Panc1 (cell line): ENCODE data around the gene NDST1. TPM values are rescaled to one million over a fixed set of nuclear protein-coding genes. Genes with fewer than 3 reads are reported as not detected.
A peak's percentile ranks its signal among the peaks of the same experiment; 100 is the strongest.

Experiments used
- ATAC-seq: fragments of 200-7000 bp; cut with Tn5 transposase; 2 replicates; pipeline ENCODE4 v1.9.1; 2020; ENCODE audit warnings: mild to moderate bottlenecking, moderate library complexity
- BruUV-seq: library from RNA; stranded (reverse); fragments of 400-500 nt; replicated peaks from 2 replicates; lab custom pipeline; 2021; lab: Mats Ljungman, UMichigan
- CTCF ChIA-PET: fragments of 300-600 bp; sonication (Branson Sonifier 250); formaldehyde crosslinking; loops from one replicate; lab custom pipeline; 2022; ENCODE audit warnings: antibody characterized with exemption; lab: Charles Lee
- POLR2A ChIA-PET: fragments of 300-600 bp; sonication (Branson Sonifier 250); formaldehyde crosslinking; loops from one replicate; lab custom pipeline; 2022; ENCODE audit warnings: antibody characterized with exemption; lab: Charles Lee
- DNase-seq: peaks from one replicate; pipeline ENCODE4 v3.0.0-alpha.2; 2010; ENCODE audit warnings: low read depth, low spot score
- H3K27ac ChIP-seq: 2 replicates; pipeline ENCODE4 v1.5.1; 2011; ENCODE audit warnings: mild to moderate bottlenecking, low read length, inconsistent platforms
- H3K27me3 ChIP-seq: fragments of 200-500 bp; sonication (Bioruptor generic); 2 replicates; pipeline ENCODE4 v1.6.0; 2014; ENCODE audit warnings: low read length, inconsistent platforms; ENCODE audit not compliant: control insufficient read depth, insufficient read depth
- H3K36me3 ChIP-seq: fragments of 200-500 bp; sonication (Bioruptor generic); 2 replicates; pipeline ENCODE4 v1.5.1; 2014; ENCODE audit warnings: inconsistent platforms, mild to moderate bottlenecking, low read length, moderate library complexity; ENCODE audit not compliant: control insufficient read depth, insufficient read depth
- H3K4me1 ChIP-seq: 2 replicates; pipeline ENCODE4 v1.5.1; 2011; ENCODE audit warnings: inconsistent platforms, mild to moderate bottlenecking, low read length, moderate library complexity; ENCODE audit not compliant: control insufficient read depth, insufficient read depth
- H3K4me3 ChIP-seq, 2 experiments: 2 replicates each; pipeline ENCODE4 v1.5.1; 2011 to 2012; ENCODE audit warnings: low read depth in 2 of 2, low read length in 2 of 2, mild to moderate bottlenecking in 2 of 2, inconsistent platforms in 1 of 2, moderate library complexity in 1 of 2
- H3K9me3 ChIP-seq: fragments of 200-500 bp; sonication (Bioruptor generic); 2 replicates; pipeline ENCODE4 v1.5.1; 2014; ENCODE audit warnings: low read depth, mild to moderate bottlenecking, inconsistent platforms, low read length, moderate library complexity; ENCODE audit not compliant: control insufficient read depth, insufficient read depth
- CTCF ChIP-seq: fragments of 450-650 bp; IDR thresholded peaks from 2 replicates; pipeline ENCODE4 v1.5.1; 2017; ENCODE audit warnings: mild to moderate bottlenecking
- POLR2AphosphoS5 ChIP-seq: IDR thresholded peaks from 2 replicates; pipeline ENCODE4 v1.6.1; 2012; ENCODE audit warnings: mild to moderate bottlenecking, low read depth, low read length, moderate library complexity
- REST ChIP-seq, 2 experiments: IDR thresholded peaks; 2 replicates each; pipeline ENCODE4 v1.6.1; 2011 to 2012; ENCODE audit warnings: low read depth in 2 of 2, control low read depth in 1 of 2, low read length in 1 of 2, mild to moderate bottlenecking in 1 of 2, moderate library complexity in 1 of 2; ENCODE audit not compliant: insufficient read depth in 1 of 2
- SIN3A ChIP-seq: IDR thresholded peaks from 2 replicates; pipeline ENCODE4 v1.6.1; 2012; ENCODE audit warnings: low read depth, mild to moderate bottlenecking, low read length, moderate library complexity, borderline replicate concordance; ENCODE audit not compliant: insufficient read depth
- TCF7L2 ChIP-seq: IDR thresholded peaks from 2 replicates; pipeline ENCODE4 v1.6.1; 2011; ENCODE audit warnings: mild to moderate bottlenecking, low read depth, low read length, inconsistent platforms
- in situ Hi-C: cut with HindIII; loops from 2 replicates; pipeline ENCODE4 v1.10.0; 2016; ENCODE audit warnings: low sequenced_read_pairs, low pct_unique_long_range_greater_than_20kb
- intact Hi-C: fragments of 100-400 bp; cut with micrococcal nuclease; formaldehyde crosslinking; loops from one replicate; pipeline ENCODE4 v1.10.0; 2022; ENCODE audit not compliant: unreplicated experiment
- total RNA-seq: library from RNA; stranded (reverse); gene quantifications from one replicate; pipeline ENCODE4 v1.2.1, GENCODE V29; 2021; ENCODE audit not compliant: unreplicated experiment

NDST1 gene
- total RNA-seq, 1 experiment from 2014 or later = 142 TPM

GRCh38 chr5:150511578-150512367, 3.8 kb downstream of the NDST1 start:
- intact Hi-C loops (no loop called here), in situ Hi-C loops (no loop called here)
- Histone ChIP-seq H3K4me1 (peaks cover 85% of the 10 kb centered on the region), H3K36me3 (no peaks in the 10 kb centered on the region), H3K27me3 (no peaks in the 10 kb centered on the region), H3K4me3 (no peak overlapping the region), H3K27ac (peak overlapping the region; percentile 76), H3K9me3 (no peaks in the 10 kb centered on the region)
- POLR2A ChIA-PET = interaction anchor here (0.6 to 0.9 kb wide), 2 partner anchors 10 to 12 kb away, joined by 3 to 10 read pairs; no protein-coding TSS in a partner anchor
- DNase-seq (no peak), ATAC-seq (peak; percentile 40)
- CTCF ChIA-PET = no interaction called here
- no peak for TF ChIP-seq SIN3A
- no peak for TF ChIP-seq TCF7L2
- no peak; the same call in 1 of the 2 replicates for TF ChIP-seq POLR2AphosphoS5
- TF ChIP-seq REST (IDR thresholded peaks at IDR 0.05; ENCODE audit: insufficient read depth in 1 of 2, low read depth in 2 of 2, low read length in 1 of 2) = no peak
- TF ChIP-seq CTCF = no peak
- BruUV-seq = no TSS peak

- DNase-seq (no peak), ATAC-seq (no peak)
- intact Hi-C loops (no loop called here), in situ Hi-C loops (no loop called here)
- TF ChIP-seq REST (IDR thresholded peaks at IDR 0.05; ENCODE audit: insufficient read depth in 1 of 2, low read depth in 2 of 2, low read length in 1 of 2) (no peak), POLR2AphosphoS5 (no peak), CTCF (no peak), TCF7L2 (no peak), SIN3A (no peak)
- H3K4me3 ChIP-seq = no peak overlapping the region
- H3K4me1 ChIP-seq = peaks cover 85% of the 10 kb centered on the region
- H3K36me3 ChIP-seq = no peaks in the 10 kb centered on the region
- H3K27me3 ChIP-seq = no peaks in the 10 kb centered on the region
- H3K9me3 ChIP-seq = no peaks in the 10 kb centered on the region
- ChIA-PET CTCF (no interaction called here), POLR2A (interaction anchor here (0.9 kb wide), 1 partner anchor 13 kb away, joined by 3 read pairs; no protein-coding TSS in a partner anchor)
- no TSS peak for BruUV-seq
- H3K27ac ChIP-seq = peak overlapping the region; percentile 55
Measured at GRCh38 chr5:150512368-150512747, 4.4 kb downstream of the NDST1 start.
